COLO668 (cell line): ENCODE results near the gene FBXW11.

Source experiments
- DNase-seq: peaks from one replicate; lab custom pipeline; 2025; ENCODE audit not compliant: unreplicated experiment; lab: John Stamatoyannopoulos, UW

Gene FBXW11

GRCh38 chr5:171813813-171814490 lies 192.5 kb downstream of the FBXW11 start:
- DNase-seq, result no peak

DNA sequence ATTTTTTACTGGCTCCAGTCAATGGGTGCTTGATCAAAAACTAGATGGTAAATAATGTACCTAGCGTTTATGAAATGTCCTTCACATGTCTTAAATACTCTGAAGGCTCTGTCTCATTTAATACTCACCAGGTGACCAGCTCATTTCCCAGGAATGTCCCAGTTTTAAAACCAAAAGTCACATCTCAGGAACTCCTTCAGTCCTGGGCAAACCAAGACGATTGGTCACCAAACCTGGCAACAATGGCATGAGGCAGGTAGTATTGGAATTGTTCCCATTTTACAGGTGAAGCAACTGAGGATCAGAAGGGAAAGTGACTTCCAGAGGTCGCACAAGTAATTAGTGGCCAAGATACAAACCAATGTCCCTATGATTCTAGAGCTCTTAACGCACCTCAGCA lies 193.2 kb downstream of the FBXW11 start:
- DNase-seq, result no peak
